Spleen (tissue), 11 donors: ENCODE data around the gene RSBN1L. TPM values are rescaled to one million over a fixed set of nuclear protein-coding genes. Genes with fewer than 3 reads are reported as not detected.

ENCODE experiments used
- DNase-seq: peaks from one replicate; pipeline ENCODE4 v3.0.0-alpha.2; 2020
- H3K27ac ChIP-seq, 8 donors: fragments of 200-600 bp; sonication (generic) in 7 of 8; 1 replicate in 4 of 8; 2 replicates in 4 of 8; pipeline versions ENCODE4 v1.5.0 to v1.8.0; 2016 to 2021; ENCODE audit warnings: inconsistent platforms in 4 of 8, mild to moderate bottlenecking in 4 of 8, moderate library complexity in 1 of 8
- H3K27me3 ChIP-seq, 7 donors: fragments of 200-600 bp; sonication (generic) in 6 of 7; replicated peaks in 1 of 7; 1 replicate in 4 of 7; 2 replicates in 3 of 7; pipeline versions ENCODE4 v1.5.0 to v1.8.0; 2016 to 2021; ENCODE audit warnings: inconsistent platforms in 3 of 7, mild to moderate bottlenecking in 1 of 7
- H3K36me3 ChIP-seq, 6 donors: fragments of 200-600 bp; sonication (generic) in 5 of 6; 1 replicate in 4 of 6; 2 replicates in 2 of 6; pipeline versions ENCODE4 v1.5.0 to v1.8.0; 2016 to 2021; ENCODE audit warnings: inconsistent platforms in 2 of 6
- H3K4me1 ChIP-seq, 6 donors: fragments of 200-600 bp; sonication (generic) in 5 of 6; 1 replicate in 3 of 6; 2 replicates in 3 of 6; pipeline versions ENCODE4 v1.5.0 to v1.8.0; 2016 to 2021; ENCODE audit warnings: inconsistent platforms in 3 of 6
- H3K4me3 ChIP-seq, 8 donors: fragments of 200-600 bp; sonication (generic) in 7 of 8; 1 replicate in 4 of 8; 2 replicates in 4 of 8; pipeline versions ENCODE4 v1.5.0 to v1.8.0; 2016 to 2021; ENCODE audit warnings: inconsistent platforms in 4 of 8, mild to moderate bottlenecking in 4 of 8, moderate library complexity in 2 of 8
- H3K9me3 ChIP-seq, 8 donors: fragments of 200-600 bp; sonication (generic) in 7 of 8; 1 replicate in 4 of 8; 2 replicates in 4 of 8; pipeline versions ENCODE4 v1.5.0 to v1.8.0; 2016 to 2021; ENCODE audit warnings: inconsistent platforms in 4 of 8
- CTCF ChIP-seq, 11 experiments: fragments of 200-600 bp in 7 of 11; fragments of 450-650 bp in 4 of 11; sonication (generic) in 4 of 11; IDR thresholded peaks in 8 of 11; conservative IDR thresholded peaks in 3 of 11; 1 replicate in 7 of 11; 2 replicates in 4 of 11; pipeline versions ENCODE4 v1.4.0 to v1.8.0; 2016 to 2021; ENCODE audit warnings: antibody characterized with exemption in 11 of 11, inconsistent platforms in 4 of 11, mild to moderate bottlenecking in 1 of 11
- POLR2A ChIP-seq, 3 donors: fragments of 450-650 bp; IDR thresholded peaks; one replicate each; pipeline ENCODE4 v1.5.1; 2017; ENCODE audit warnings: antibody characterized with exemption in 3 of 3, mild to moderate bottlenecking in 1 of 3
- POLR2AphosphoS5 ChIP-seq, 3 donors: sonication (generic); formaldehyde crosslinking; IDR thresholded peaks; one replicate each; pipeline ENCODE4 v1.5.1; 2017; ENCODE audit warnings: antibody characterized with exemption in 3 of 3
- WGBS, 5 donors: extraction: QIAGEN DNeasy Blood & Tissue Kit in 3 of 5; methylation state at CpG; one replicate each; pipeline versions ENCODE4 v1.1.5 to v1.1.7; 2013 to 2018; 5-methylcytosine and 5-hydroxymethylcytosine counted together
- intact Hi-C: fragments of 100-400 bp; cut with DNase I; formaldehyde crosslinking; loops from one replicate; pipeline ENCODE4 v1.15.0; 2023; ENCODE audit warnings: low total_unique reads
- polyA plus RNA-seq, 3 donors: library from polyadenylated mRNA; stranded (reverse); fragments of 200-250 nt; gene quantifications; one replicate each; pipeline ENCODE4 v1.2.1, GENCODE V29; 2013
- total RNA-seq, 7 donors: library from RNA; depleted of rRNA in 3 of 7; stranded (reverse); fragments of >200 nt in 3 of 7; fragmentation: NEBNext Ultra II Directional in 4 of 7; extraction: Animal tissue kit (Norgen Biotek cat#: 25700) in 4 of 7; gene quantifications; one replicate each; pipeline versions ENCODE4 v1.1.0 to v1.2.1, GENCODE V29; 2016 to 2021
- donor health status: healthy with polysubstance abuse.
- donor health status: DM: no; HTN: no; CAD: no; lungs with moderate emphysema.
- donor health status: DM: no; HTN: no; CAD: no.
- donor health status: Bipolar disorder and iron deficiency.
- donor health status: healthy.
- donor health status: DM: no; HTN: no; CAD: no.
- donor health status: DM: yes; HTN: yes; CAD: no.

RSBN1L gene
- total and polyA plus RNA-seq, 10 donors: 9.4 to 32.5 (median 27.5) TPM

DNA sequence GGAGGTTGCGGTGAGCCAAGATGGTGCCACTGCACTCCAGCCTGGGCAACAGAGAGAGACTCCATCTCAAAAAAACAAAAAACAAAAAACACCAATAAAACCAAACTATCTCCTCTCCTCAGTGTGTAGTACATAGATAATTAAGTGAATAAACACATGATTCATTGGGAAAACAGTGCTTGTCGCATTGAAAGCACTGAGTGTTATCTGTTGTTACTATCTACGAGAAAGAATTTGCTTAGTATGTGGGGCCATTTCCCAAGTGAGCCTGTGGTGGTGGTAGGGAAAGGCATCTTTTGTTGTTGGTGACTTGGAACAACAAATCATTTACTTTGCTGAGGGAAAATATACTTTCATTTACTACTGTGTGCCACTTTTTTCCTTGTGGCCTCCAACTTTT lies 42.6 kb downstream of the RSBN1L start:
- peaks cover 0 to 35% (median 21%) of the 10 kb centered on the region in 6 donors for H3K4me1 ChIP-seq
- no peak overlapping the region for H3K4me3 ChIP-seq
- 89 to 99% (median 96%) methylated on average over 3 of the region's 3 CpGs for WGBS, 5 donors
- intact Hi-C loops: no loop called here
- DNase-seq: no peak
- H3K27ac ChIP-seq: no peak overlapping the region
- no peak for TF ChIP-seq CTCF (IDR thresholded peaks at IDR 0.05 in 8 of 11, conservative IDR thresholded peaks at IDR 0.05 in 3 of 11)
- no peak for TF ChIP-seq POLR2AphosphoS5 (IDR thresholded peaks at IDR 0.05)
- no peak for TF ChIP-seq POLR2A (IDR thresholded peaks at IDR 0.05)
- H3K9me3 ChIP-seq: no peaks in the 10 kb centered on the region
- H3K36me3 ChIP-seq: peaks cover 0 to 61% (median 5%) of the 10 kb centered on the region in 6 donors
- no peaks in the 10 kb centered on the region for H3K27me3 ChIP-seq

GRCh38 chr7:77740257-77740656 lies 44.0 kb downstream of the RSBN1L start:
- Histone ChIP-seq H3K9me3 (no peaks in the 10 kb centered on the region), H3K4me1 (peaks cover 0 to 24% (median 10%) of the 10 kb centered on the region in 6 donors), H3K27ac (no peak overlapping the region), H3K36me3 (peaks cover 0 to 68% (median 8%) of the 10 kb centered on the region in 6 donors), H3K4me3 (no peak overlapping the region), H3K27me3 (no peaks in the 10 kb centered on the region)
- intact Hi-C loops: no loop called here
- 84 to 97% (median 89%) methylated on average over 1 of the region's 1 CpG for whole genome bisulfite sequencing, 5 donors
- TF ChIP-seq CTCF (IDR thresholded peaks at IDR 0.05 in 8 of 11, conservative IDR thresholded peaks at IDR 0.05 in 3 of 11): no peak
- TF ChIP-seq POLR2A (IDR thresholded peaks at IDR 0.05): no peak
- TF ChIP-seq POLR2AphosphoS5 (IDR thresholded peaks at IDR 0.05): no peak
- no peak for DNase-seq

- TF ChIP-seq POLR2AphosphoS5 (IDR thresholded peaks at IDR 0.05): no peak
- TF ChIP-seq POLR2A (IDR thresholded peaks at IDR 0.05): no peak
- no peak for TF ChIP-seq CTCF (IDR thresholded peaks at IDR 0.05 in 8 of 11, conservative IDR thresholded peaks at IDR 0.05 in 3 of 11)
- H3K9me3 ChIP-seq: no peaks in the 10 kb centered on the region
- H3K4me3 ChIP-seq: no peak overlapping the region
- H3K36me3 ChIP-seq: peaks cover 0 to 46% (median 8%) of the 10 kb centered on the region in 6 donors
- no peak overlapping the region for H3K27ac ChIP-seq
- 95 to 100% (median 98%) methylated on average over 1 of the region's 1 CpG for WGBS, 5 donors
- H3K27me3 ChIP-seq: no peaks in the 10 kb centered on the region
- no peak for DNase-seq
- peaks cover 0 to 24% (median 3%) of the 10 kb centered on the region in 6 donors for H3K4me1 ChIP-seq
- intact Hi-C loops: no loop called here
These were observed 47.3 kb downstream of the RSBN1L start for GRCh38 chr7:77743518-77743917.

GRCh38 chr7:77745746-77746145 lies 49.5 kb downstream of the RSBN1L start:
- 97 to 100% (median 98%) methylated on average over 4 of the region's 4 CpGs for whole genome bisulfite sequencing, 5 donors
- no peaks in the 10 kb centered on the region for H3K27me3 ChIP-seq
- H3K36me3 ChIP-seq: peaks cover 0 to 55% (median 6%) of the 10 kb centered on the region in 6 donors
- H3K4me3 ChIP-seq: no peak overlapping the region
- DNase-seq: peak; percentile 47
- TF ChIP-seq POLR2AphosphoS5 (IDR thresholded peaks at IDR 0.05) (no peak), CTCF (IDR thresholded peaks at IDR 0.05 in 8 of 11, conservative IDR thresholded peaks at IDR 0.05 in 3 of 11) (no peak), POLR2A (IDR thresholded peaks at IDR 0.05) (no peak)
- intact Hi-C loops: no loop called here
- no peaks in the 10 kb centered on the region for H3K9me3 ChIP-seq
- H3K27ac ChIP-seq: no peak overlapping the region
- peaks cover 0 to 24% (median 3%) of the 10 kb centered on the region in 6 donors for H3K4me1 ChIP-seq
